GM12878 (cell line): Measurements from ENCODE around the gene RRBP1. TPM values are rescaled to one million over a fixed set of nuclear protein-coding genes. Genes with fewer than 3 reads are reported as not detected.

ENCODE experiments used
- ATAC-seq: fragments of 200-7000 bp; cut with Tn5 transposase; 3 replicates; pipeline ENCODE4 v1.9.1; 2020; ENCODE audit warnings: mild to moderate bottlenecking, moderate library complexity
- BruUV-seq: library from RNA; stranded (reverse); fragments of 400-500 nt; replicated peaks from 2 replicates; lab custom pipeline; 2021; lab: Mats Ljungman, UMichigan
- CTCF ChIA-PET: fragments of 300-600 bp; sonication (Branson Sonifier 250); formaldehyde crosslinking; extraction: SDS; loops from one replicate; lab custom pipeline; 2021; ENCODE audit warnings: inconsistent platforms; lab: Yijun Ruan, JAX
- POLR2A ChIA-PET: fragments of 350-600 bp; formaldehyde crosslinking; extraction: SDS; loops from one replicate; lab custom pipeline; 2021; ENCODE audit warnings: inconsistent platforms; lab: Charles Lee
- RAD21 ChIA-PET: fragments of 300-600 bp; sonication (Branson Sonifier 250); formaldehyde crosslinking; loops from one replicate; lab custom pipeline; 2023; ENCODE audit warnings: antibody characterized with exemption; ENCODE audit not compliant: unreplicated experiment; lab: Charles Lee
- SMC1A ChIA-PET: fragments of 300-600 bp; sonication (Branson Sonifier 250); formaldehyde crosslinking; loops from one replicate; lab custom pipeline; 2023; ENCODE audit not compliant: unreplicated experiment, uncharacterized antibody; lab: Charles Lee
- DNase-seq: peaks from one replicate; pipeline ENCODE4 v3.0.0-alpha.2; 2011; ENCODE audit warnings: low read depth, low spot score
- FAIRE-seq: peaks from 3 replicates; lab custom pipeline; 2011; peaks lifted over from hg19 to GRCh38; lab: Jason Lieb, UNC
- H2AFZ ChIP-seq: 2 replicates; pipeline ENCODE4 v1.6.0; 2011; ENCODE audit warnings: low read depth, low read length, control low read depth; ENCODE audit not compliant: control insufficient read depth
- H3K27ac ChIP-seq: 2 replicates; pipeline ENCODE4 v1.5.1; 2011; ENCODE audit warnings: control low read depth; ENCODE audit not compliant: control insufficient read depth, insufficient read depth
- H3K27me3 ChIP-seq, 2 experiments: replicated peaks in 1 of 2; 2 replicates each; pipeline versions ENCODE4 v1.6.0 to v1.6.1; 2011; ENCODE audit warnings: low read length in 1 of 2; ENCODE audit not compliant: control insufficient read depth in 2 of 2, insufficient read depth in 2 of 2
- H3K36me3 ChIP-seq, 2 experiments: 2 replicates each; pipeline ENCODE4 v1.5.1; 2011; ENCODE audit warnings: low read length in 1 of 2; ENCODE audit not compliant: control insufficient read depth in 2 of 2, insufficient read depth in 2 of 2
- H3K4me1 ChIP-seq: 2 replicates; pipeline ENCODE4 v1.6.1; 2011; ENCODE audit warnings: mild to moderate bottlenecking, low read length, moderate library complexity, mixed read lengths; ENCODE audit not compliant: control insufficient read depth, insufficient read depth
- H3K4me2 ChIP-seq: 2 replicates; pipeline ENCODE4 v1.6.0; 2011; ENCODE audit warnings: control low read depth; ENCODE audit not compliant: control insufficient read depth, insufficient read depth
- H3K4me3 ChIP-seq: fragments of 200-600 bp; sonication (generic); 2 replicates; pipeline ENCODE4 v1.5.1; 2016
- H3K79me2 ChIP-seq: 2 replicates; pipeline ENCODE4 v1.6.0; 2011; ENCODE audit warnings: low read length; ENCODE audit not compliant: control insufficient read depth, insufficient read depth
- H3K9ac ChIP-seq: 2 replicates; pipeline ENCODE4 v1.8.0; 2011; ENCODE audit warnings: low read length, control low read depth, mixed read lengths; ENCODE audit not compliant: control insufficient read depth, insufficient read depth
- H3K9me3 ChIP-seq: replicated peaks from 3 replicates; pipeline ENCODE4 v1.5.1; 2011; ENCODE audit warnings: mild to moderate bottlenecking, low read length; ENCODE audit not compliant: control insufficient read depth, insufficient read depth
- H4K20me1 ChIP-seq: 2 replicates; pipeline ENCODE4 v1.6.0; 2011; ENCODE audit not compliant: control insufficient read depth, insufficient read depth
- ATF3 ChIP-seq: IDR thresholded peaks from 2 replicates; pipeline ENCODE4 v1.6.1; 2011; ENCODE audit warnings: low read depth, mild to moderate bottlenecking, low read length, moderate library complexity, borderline replicate concordance; ENCODE audit errors: extremely low read depth
- BACH1 ChIP-seq: fragments of 450-650 bp; IDR thresholded peaks from 2 replicates; pipeline ENCODE4 v1.6.1; 2017; ENCODE audit warnings: mild to moderate bottlenecking, borderline replicate concordance
- CBFB ChIP-seq: IDR thresholded peaks from 2 replicates; pipeline ENCODE4 v1.6.1; 2016; ENCODE audit warnings: antibody characterized with exemption, low read depth
- LARP7 ChIP-seq: fragments of 450-650 bp; IDR thresholded peaks from 2 replicates; pipeline ENCODE4 v1.6.1; 2017; ENCODE audit warnings: mild to moderate bottlenecking
- PAX5 ChIP-seq: IDR thresholded peaks from 2 replicates; pipeline ENCODE4 v1.6.1; 2011; ENCODE audit warnings: low read depth, low read length, borderline replicate concordance
- SMAD5 ChIP-seq: IDR thresholded peaks from 2 replicates; pipeline ENCODE4 v1.6.1; 2016; ENCODE audit warnings: antibody characterized with exemption, low read depth
- SUPT20H ChIP-seq: IDR thresholded peaks from 2 replicates; pipeline ENCODE4 v1.6.1; 2011; ENCODE audit warnings: low read depth, mild to moderate bottlenecking, low read length, moderate library complexity, borderline replicate concordance; ENCODE audit not compliant: control insufficient read depth
- TARDBP ChIP-seq: IDR thresholded peaks from 2 replicates; pipeline ENCODE4 v1.6.1; 2016; ENCODE audit warnings: borderline replicate concordance
- USF1 ChIP-seq: IDR thresholded peaks from 2 replicates; pipeline ENCODE4 v1.6.1; 2011; ENCODE audit warnings: borderline replicate concordance, low read depth, mild to moderate bottlenecking, moderate library complexity, mixed read lengths, low read length; ENCODE audit not compliant: insufficient read depth; ENCODE audit errors: extremely low read length
- ZBTB4 ChIP-seq: fragments of 450-650 bp; formaldehyde crosslinking; IDR thresholded peaks from 2 replicates; pipeline ENCODE4 v1.4.0; 2022; ENCODE audit warnings: mild to moderate bottlenecking, moderate library complexity
- WGBS: methylation state at CpG from one replicate; pipeline ENCODE4 v1.1.6; 2016; ENCODE audit warnings: low lambda C conversion rate; ENCODE audit not compliant: insufficient replicate concordance, insufficient coverage; ENCODE audit errors: missing lambda C conversion rate; 5-methylcytosine and 5-hydroxymethylcytosine counted together
- in situ Hi-C: fragments of 300-500 bp; cut with MboI; formaldehyde crosslinking; loops from 9 replicates; pipeline ENCODE4 v1.14.3; 2018; ENCODE audit warnings: mixed read lengths
- intact Hi-C: fragments of 100-400 bp; cut with micrococcal nuclease; formaldehyde crosslinking; loops from one replicate; pipeline ENCODE4 v1.14.2; 2022; ENCODE audit not compliant: unreplicated experiment
- polyA plus RNA-seq, 11 experiments: library from polyadenylated mRNA; depleted of rRNA in 4 of 11; unstranded in 6 of 11; stranded (reverse) in 5 of 11; fragments of >200 nt; fragmentation: Nextera tagmentation in 4 of 11; fragmentation: Illumina TruSeq in 1 of 11; extraction: Ambion mirVana in 4 of 11; extraction: Trizol in 1 of 11; gene quantifications; 1 replicate in 1 of 11; 2 replicates in 10 of 11; pipeline versions ENCODE4 v1.2.1 to v1.2.3, GENCODE V29; 2011 to 2016; ENCODE audit warnings: inconsistent platforms in 2 of 11, missing spikeins in 2 of 11, low read depth in 1 of 11
- total RNA-seq, 4 experiments: library from RNA; depleted of rRNA in 3 of 4; stranded (reverse); fragments of >200 nt in 3 of 4; fragmentation: Illumina TruSeq in 1 of 4; extraction: Trizol in 1 of 4; gene quantifications; 2 replicates each; pipeline versions ENCODE4 v1.2.1 to v1.2.3, GENCODE V29; 2013 to 2021

The RRBP1 gene
- total and polyA plus RNA-seq, 10 of the 15 experiments (the other 5 are each of a cell fraction or from before 2014, with no cell fraction given), result 1.2 to 57.4 (median 24.6) TPM

GRCh38 chr20:17645010-17645409 is 37.0 kb downstream of the RRBP1 start:
- H3K36me3 ChIP-seq, result peaks cover 3 to 11% of the 10 kb centered on the region in 2 experiments
- ATAC-seq, result no peak
- intact Hi-C loops (no loop called here), in situ Hi-C loops (no loop called here)
- no TSS peak for BruUV-seq
- ChIA-PET POLR2A (no interaction called here), RAD21 (no interaction called here), SMC1A (no interaction called here), CTCF (interaction anchor here (1.0 kb wide), 1 partner anchor 294 kb away, joined by 3 read pairs; no protein-coding TSS in a partner anchor)
- peaks cover 9% of the 10 kb centered on the region for H3K4me1 ChIP-seq
- H3K27ac ChIP-seq, result no peak overlapping the region
- WGBS, result 98% methylated on average over 14 of the region's 14 CpGs
- TF ChIP-seq SUPT20H (no peak), LARP7 (no peak), PAX5 (no peak), USF1 (no peak), TARDBP (no peak), BACH1 (no peak), CBFB (no peak)
- H3K9ac ChIP-seq, result no peak overlapping the region
- H4K20me1 ChIP-seq, result no peaks in the 10 kb centered on the region
- FAIRE-seq, result no peak
- H3K4me2 ChIP-seq, result no peak overlapping the region
- no peak for DNase-seq
- H2AFZ ChIP-seq, result no peak overlapping the region
- no peaks in the 10 kb centered on the region for H3K9me3 ChIP-seq
- H3K4me3 ChIP-seq, result no peak overlapping the region
- no peaks in the 10 kb centered on the region; the same call in 1 of the 2 replicates for H3K79me2 ChIP-seq
- no peaks in the 10 kb centered on the region for H3K27me3 ChIP-seq

- ChIA-PET CTCF (interaction anchor here (1.0 kb wide), 1 partner anchor 294 kb away, joined by 3 read pairs; no protein-coding TSS in a partner anchor), RAD21 (no interaction called here), POLR2A (no interaction called here), SMC1A (no interaction called here)
- FAIRE-seq, result no peak
- no TSS peak for BruUV-seq
- DNase-seq, result no peak
- no peaks in the 10 kb centered on the region for H3K27me3 ChIP-seq
- no peak overlapping the region for H3K9ac ChIP-seq
- intact Hi-C loops (no loop called here), in situ Hi-C loops (no loop called here)
- WGBS, result 83% methylated on average over 13 of the region's 13 CpGs
- H3K9me3 ChIP-seq, result no peaks in the 10 kb centered on the region
- ATAC-seq, result no peak
- H3K79me2 ChIP-seq, result no peaks in the 10 kb centered on the region; the same call in 1 of the 2 replicates
- no peak overlapping the region for H3K4me3 ChIP-seq
- no peaks in the 10 kb centered on the region for H4K20me1 ChIP-seq
- no peak overlapping the region for H3K27ac ChIP-seq
- H3K4me1 ChIP-seq, result peaks cover 5% of the 10 kb centered on the region; the same call in 1 of the 2 replicates
- peaks cover 4 to 11% of the 10 kb centered on the region in 2 experiments for H3K36me3 ChIP-seq
- no peak overlapping the region for H3K4me2 ChIP-seq
- no peak overlapping the region for H2AFZ ChIP-seq
- TF ChIP-seq ATF3, result no peak
- no peak for TF ChIP-seq ZBTB4 (CRISPR knock-in tag)
- no peak for TF ChIP-seq SMAD5
Measured at GRCh38 chr20:17644451-17644850, 37.6 kb downstream of the RRBP1 start.
